Sigmoid colon (tissue), 7 donors: ENCODE results near the gene CS. TPM values are rescaled to one million over a fixed set of nuclear protein-coding genes. Genes with fewer than 3 reads are reported as not detected.
A peak's percentile ranks its signal among the peaks of the same experiment; 100 is the strongest.

ENCODE experiments used
- DNase-seq: peaks from one replicate; pipeline ENCODE4 v3.0.0-alpha.2; 2019
- H3K27ac ChIP-seq, 4 donors: fragments of 200-600 bp; sonication (generic); one replicate each; pipeline ENCODE4 v1.5.1; 2016 to 2019; ENCODE audit warnings: mild to moderate bottlenecking in 1 of 4
- H3K27me3 ChIP-seq, 3 donors: fragments of 200-600 bp; sonication (generic); one replicate each; pipeline ENCODE4 v1.5.1; 2019; ENCODE audit warnings: mild to moderate bottlenecking in 1 of 3
- H3K36me3 ChIP-seq, 4 donors: fragments of 200-600 bp; sonication (generic); one replicate each; pipeline ENCODE4 v1.5.1; 2016 to 2019
- H3K4me1 ChIP-seq, 4 donors: fragments of 200-600 bp; sonication (generic); one replicate each; pipeline ENCODE4 v1.5.1; 2017 to 2019
- H3K4me3 ChIP-seq, 4 donors: fragments of 200-600 bp; sonication (generic); one replicate each; pipeline ENCODE4 v1.5.1; 2017 to 2019; ENCODE audit warnings: mild to moderate bottlenecking in 2 of 4, moderate library complexity in 1 of 4
- H3K9me3 ChIP-seq, 4 donors: fragments of 200-600 bp in 3 of 4; sonication (generic) in 3 of 4; one replicate each; pipeline versions ENCODE4 v1.5.1 to v1.6.1; 2013 to 2019
- EP300 ChIP-seq, 4 donors: sonication (generic); formaldehyde crosslinking; IDR thresholded peaks; one replicate each; pipeline ENCODE4 v1.6.1; 2017; ENCODE audit warnings: antibody characterized with exemption in 4 of 4
- POLR2A ChIP-seq, 2 donors: fragments of 450-650 bp; IDR thresholded peaks; one replicate each; pipeline ENCODE4 v1.6.1; 2016; ENCODE audit warnings: antibody characterized with exemption in 2 of 2, mild to moderate bottlenecking in 2 of 2, moderate library complexity in 2 of 2
- POLR2AphosphoS5 ChIP-seq, 4 donors: sonication (generic); formaldehyde crosslinking; IDR thresholded peaks; one replicate each; pipeline ENCODE4 v1.6.1; 2017; ENCODE audit warnings: antibody characterized with exemption in 4 of 4
- WGBS, 2 donors: extraction: QIAGEN DNeasy Blood & Tissue Kit; methylation state at CpG; one replicate each; pipeline ENCODE4 v1.1.7; 2013; 5-methylcytosine and 5-hydroxymethylcytosine counted together
- intact Hi-C: fragments of 100-400 bp; cut with DNase I; formaldehyde crosslinking; loops from one replicate; pipeline ENCODE4 v1.15.1; 2023
- polyA plus RNA-seq, 3 donors: library from polyadenylated mRNA; stranded (reverse); fragments of 200-250 nt; gene quantifications; one replicate each; pipeline ENCODE4 v1.2.3, GENCODE V29; 2013
- total RNA-seq, 4 donors: library from RNA; depleted of rRNA; stranded (reverse); fragments of >200 nt; gene quantifications; one replicate each; pipeline ENCODE4 v1.1.0, GENCODE V29; 2016
- TF ChIP-seq, protein P1 (sequence below), 4 experiments: fragments of 450-650 bp in 3 of 4; fragments of 200-600 bp in 1 of 4; IDR thresholded peaks; one replicate each; pipeline ENCODE4 v1.5.1; 2016 to 2019; ENCODE audit warnings: antibody characterized with exemption in 4 of 4, mild to moderate bottlenecking in 3 of 4, moderate library complexity in 2 of 4
- donor health status: healthy with polysubstance abuse.
- donor health status: Bipolar disorder and iron deficiency.
- donor health status: healthy.

Gene CS
- total and polyA plus RNA-seq, 7 donors = 75.9 to 151 (median 104) TPM

GRCh38 chr12:56333197-56333678 lies 33.1 kb upstream of the CS start:
- TF ChIP-seq, protein P1, sequence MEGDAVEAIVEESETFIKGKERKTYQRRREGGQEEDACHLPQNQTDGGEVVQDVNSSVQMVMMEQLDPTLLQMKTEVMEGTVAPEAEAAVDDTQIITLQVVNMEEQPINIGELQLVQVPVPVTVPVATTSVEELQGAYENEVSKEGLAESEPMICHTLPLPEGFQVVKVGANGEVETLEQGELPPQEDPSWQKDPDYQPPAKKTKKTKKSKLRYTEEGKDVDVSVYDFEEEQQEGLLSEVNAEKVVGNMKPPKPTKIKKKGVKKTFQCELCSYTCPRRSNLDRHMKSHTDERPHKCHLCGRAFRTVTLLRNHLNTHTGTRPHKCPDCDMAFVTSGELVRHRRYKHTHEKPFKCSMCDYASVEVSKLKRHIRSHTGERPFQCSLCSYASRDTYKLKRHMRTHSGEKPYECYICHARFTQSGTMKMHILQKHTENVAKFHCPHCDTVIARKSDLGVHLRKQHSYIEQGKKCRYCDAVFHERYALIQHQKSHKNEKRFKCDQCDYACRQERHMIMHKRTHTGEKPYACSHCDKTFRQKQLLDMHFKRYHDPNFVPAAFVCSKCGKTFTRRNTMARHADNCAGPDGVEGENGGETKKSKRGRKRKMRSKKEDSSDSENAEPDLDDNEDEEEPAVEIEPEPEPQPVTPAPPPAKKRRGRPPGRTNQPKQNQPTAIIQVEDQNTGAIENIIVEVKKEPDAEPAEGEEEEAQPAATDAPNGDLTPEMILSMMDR (IDR thresholded peaks at IDR 0.05) = no peak
- TF ChIP-seq POLR2AphosphoS5 (IDR thresholded peaks at IDR 0.05) = no peak
- no peak for TF ChIP-seq EP300 (IDR thresholded peaks at IDR 0.05)
- peak overlapping the region; percentile 88 to 96 (median 94) for H3K27ac ChIP-seq
- 17 to 28% methylated on average over 8 of the region's 8 CpGs for WGBS, 2 donors

GRCh38 chr12:56332512-56333196 lies 32.5 kb upstream of the CS start:
- H3K4me3 ChIP-seq = peak overlapping the region; percentile 38 to 71 (median 62)
- WGBS, 2 donors = 90 to 92% methylated on average over 11 of the region's 11 CpGs

More at GRCh38 chr12:56333197-56333678, 33.1 kb upstream of the CS start:
- peaks cover under 1 to 8% (median 3%) of the 10 kb centered on the region in 4 donors for H3K36me3 ChIP-seq
- DNase-seq = no peak
- intact Hi-C loops = loop anchor here (2.0 to 5.0 kb wide), 2 partner anchors 16 to 134 kb away; partner anchors contain the start of gene SPRYD4
- no peaks in the 10 kb centered on the region for H3K27me3 ChIP-seq
- H3K4me1 ChIP-seq = peaks cover 0 to 22% (median 12%) of the 10 kb centered on the region in 4 donors
- H3K9me3 ChIP-seq = no peaks in the 10 kb centered on the region
- H3K4me3 ChIP-seq = peak overlapping the region; percentile 38 to 71 (median 62)

DNA sequence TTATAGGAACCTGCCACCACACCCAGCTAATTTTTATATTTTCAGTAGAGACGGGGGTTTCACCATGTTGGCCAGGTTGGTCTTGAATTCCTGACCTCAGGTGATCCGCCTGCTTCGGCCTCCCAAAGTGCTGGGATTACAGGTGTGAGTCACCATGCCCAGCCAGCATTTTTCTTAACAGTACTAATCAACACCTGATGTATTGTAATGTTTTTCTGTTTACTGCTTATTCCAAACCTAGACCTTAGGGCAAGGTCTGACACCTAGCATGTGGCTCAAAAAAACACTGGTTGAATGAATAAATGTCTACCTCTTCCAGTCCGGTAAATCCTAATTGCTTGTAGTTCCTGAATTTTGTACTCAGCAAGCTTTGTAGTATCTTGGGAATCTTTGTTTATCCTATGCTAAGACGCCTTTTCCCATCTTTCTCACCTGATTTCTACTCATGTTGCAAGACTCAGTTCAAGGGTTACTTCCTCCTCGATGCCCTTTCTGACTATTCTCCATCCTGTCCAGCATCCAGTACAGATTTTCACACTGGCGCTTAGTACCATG lies 30.9 kb upstream of the CS start:
- H3K4me3 ChIP-seq = no peak overlapping the region
- no peak for DNase-seq
- 94 to 95% methylated on average over 7 of the region's 7 CpGs for WGBS, 2 donors
- H3K36me3 ChIP-seq = peaks cover 3 to 31% (median 24%) of the 10 kb centered on the region in 4 donors
- H3K27me3 ChIP-seq = no peaks in the 10 kb centered on the region
- H3K27ac ChIP-seq = no peak overlapping the region
- intact Hi-C loops = loop anchor here (5.0 kb wide), 1 partner anchor 136 kb away; the partner anchor contains the start of gene SPRYD4
- TF ChIP-seq POLR2AphosphoS5 (IDR thresholded peaks at IDR 0.05) = no peak
- TF ChIP-seq POLR2A (IDR thresholded peaks at IDR 0.05) = no peak
- TF ChIP-seq, protein P1 (IDR thresholded peaks at IDR 0.05) = no peak
- TF ChIP-seq EP300 (IDR thresholded peaks at IDR 0.05) = no peak
- peaks cover 0 to 22% (median 12%) of the 10 kb centered on the region in 4 donors for H3K4me1 ChIP-seq
- no peaks in the 10 kb centered on the region for H3K9me3 ChIP-seq

More at GRCh38 chr12:56332512-56333196, 32.5 kb upstream of the CS start:
- no peak for DNase-seq
- peaks cover 3 to 14% (median 7%) of the 10 kb centered on the region in 4 donors for H3K36me3 ChIP-seq
- TF ChIP-seq POLR2AphosphoS5 (IDR thresholded peaks at IDR 0.05) (no peak), EP300 (IDR thresholded peaks at IDR 0.05) (no peak), POLR2A (IDR thresholded peaks at IDR 0.05) (no peak)
- TF ChIP-seq, protein P1 (IDR thresholded peaks at IDR 0.05) = no peak
- peaks cover 0 to 22% (median 12%) of the 10 kb centered on the region in 4 donors for H3K4me1 ChIP-seq
- no peaks in the 10 kb centered on the region for H3K9me3 ChIP-seq
- peak overlapping the region; percentile 88 to 96 (median 94) for H3K27ac ChIP-seq
- intact Hi-C loops = loop anchor here (2.0 to 5.0 kb wide), 2 partner anchors 16 to 135 kb away; partner anchors contain the start of gene SPRYD4
- no peaks in the 10 kb centered on the region for H3K27me3 ChIP-seq

- Histone ChIP-seq H3K4me1 (no peaks in the 10 kb centered on the region), H3K27ac (no peak overlapping the region), H3K9me3 (no peaks in the 10 kb centered on the region), H3K36me3 (peaks cover 17 to 75% (median 59%) of the 10 kb centered on the region in 4 donors), H3K4me3 (no peak overlapping the region), H3K27me3 (no peaks in the 10 kb centered on the region)
- intact Hi-C loops = no loop called here
- WGBS, 2 donors = 82 to 92% methylated on average over 6 of the region's 6 CpGs
- TF ChIP-seq, protein P1 (IDR thresholded peaks at IDR 0.05) = no peak
- TF ChIP-seq POLR2AphosphoS5 (IDR thresholded peaks at IDR 0.05) (no peak), POLR2A (IDR thresholded peaks at IDR 0.05) (no peak)
- DNase-seq = no peak
Observed at GRCh38 chr12:56326533-56326932, 26.4 kb upstream of the CS start.
